ENCODE data around the gene COA7. TPM values are rescaled to one million over a fixed set of nuclear protein-coding genes. Genes with fewer than 3 reads are reported as not detected.
"Not testable (repeated sequence)": the region's sequence is repeated elsewhere in the genome, so short reads cannot be mapped to it uniquely, and the experiment has no call there.

COA7 gene
- polyA plus RNA-seq (ENCODE audit: insufficient read length in 10 of 10) = 10 to 100 TPM; 14.4 to 20.9 (median 17.2) TPM
- long read RNA-seq, donor 1, full-length matches to known transcripts = 6 of 6 reads
- long read RNA-seq, donor 1, partial matches to known transcripts = 0 of 6 reads
- long read RNA-seq, donor 1, other reads (novel, unspliced or antisense) = 0 of 6 reads
- long read RNA-seq, donor 2, full-length matches to known transcripts = 4 of 4 reads
- long read RNA-seq, donor 2, partial matches to known transcripts = 0 of 4 reads
- long read RNA-seq, donor 2, other reads (novel, unspliced or antisense) = 0 of 4 reads
- long read RNA-seq, donor 3 = 0 reads
- long read RNA-seq, donor 4, full-length matches to known transcripts = 5 of 10 reads
- long read RNA-seq, donor 4, partial matches to known transcripts = 5 of 10 reads
- long read RNA-seq, donor 4, other reads (novel, unspliced or antisense) = 0 of 10 reads
- long read RNA-seq, donor 5, full-length matches to known transcripts = 9 of 9 reads
- long read RNA-seq, donor 5, partial matches to known transcripts = 0 of 9 reads
- long read RNA-seq, donor 5, other reads (novel, unspliced or antisense) = 0 of 9 reads
- long read RNA-seq, donor 6, full-length matches to known transcripts = 8 of 8 reads
- long read RNA-seq, donor 6, partial matches to known transcripts = 0 of 8 reads
- long read RNA-seq, donor 6, other reads (novel, unspliced or antisense) = 0 of 8 reads
- long read RNA-seq, donor 7, full-length matches to known transcripts = 8 of 8 reads
- long read RNA-seq, donor 7, partial matches to known transcripts = 0 of 8 reads
- long read RNA-seq, donor 7, other reads (novel, unspliced or antisense) = 0 of 8 reads
- long read RNA-seq, donor 8, full-length matches to known transcripts = 6 of 6 reads
- long read RNA-seq, donor 8, partial matches to known transcripts = 0 of 6 reads
- long read RNA-seq, donor 8, other reads (novel, unspliced or antisense) = 0 of 6 reads
- long read RNA-seq, donor 9, full-length matches to known transcripts = 1 of 1 reads
- long read RNA-seq, donor 9, partial matches to known transcripts = 0 of 1 reads
- long read RNA-seq, donor 9, other reads (novel, unspliced or antisense) = 0 of 1 reads

- DNase-seq = peak; percentile 85 to 96 (median 90)
Observed at GRCh38 chr1:52697795-52698674, at the start of gene COA7. Gene COA7 (minus strand): TSS chr1:52698347. CDS start chr1:52698326, 21 bp downstream.

- no peak for DNase-seq
Observed at GRCh38 chr1:52747450-52747849, 49.3 kb upstream of the COA7 start.

DNA sequence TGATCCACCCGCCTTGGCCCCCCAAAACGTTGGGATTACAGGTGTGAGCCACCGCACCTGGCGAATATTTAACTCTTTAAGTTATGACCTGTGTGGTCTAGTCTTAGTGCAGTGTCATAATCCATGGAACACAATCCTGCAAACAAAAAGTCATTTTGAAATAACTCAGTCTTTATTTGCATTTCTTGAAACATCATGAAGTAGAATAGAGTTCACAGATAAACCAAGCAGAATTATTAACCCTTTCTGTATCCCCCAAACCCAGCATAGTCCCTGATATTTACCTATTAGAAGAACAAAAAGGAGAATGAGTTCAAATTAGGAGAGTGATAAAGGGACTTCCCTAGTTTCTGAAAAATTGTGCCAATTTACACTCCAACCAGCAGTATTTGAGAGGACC, 48.0 kb upstream of the COA7 start:
- no peak for DNase-seq

- no peak for DNase-seq
Observed at GRCh38 chr1:52741259-52741658, 43.1 kb upstream of the COA7 start.

- DNase-seq = no peak
Observed at GRCh38 chr1:52739699-52740467, 41.7 kb upstream of the COA7 start.

DNA sequence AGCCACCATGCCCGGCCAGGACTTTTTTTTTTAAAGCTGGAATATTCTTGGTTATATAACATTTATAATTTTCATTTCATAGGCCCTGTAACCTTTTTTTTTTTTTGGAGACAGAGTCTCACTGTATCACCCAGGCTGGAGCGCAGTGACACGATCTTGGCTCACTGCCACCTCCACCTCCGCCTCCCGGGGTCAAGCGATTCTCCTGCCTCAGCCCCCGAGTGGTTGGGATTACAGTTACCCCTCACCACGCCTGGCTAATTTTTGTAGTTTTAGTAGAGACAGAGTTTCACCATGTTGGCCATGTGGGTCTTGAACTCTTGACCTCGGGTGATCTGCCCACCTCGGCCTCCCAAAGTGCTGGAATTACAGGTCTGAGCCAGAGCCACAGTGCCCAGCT, 40.7 kb upstream of the COA7 start:
- DNase-seq = no peak

DNA sequence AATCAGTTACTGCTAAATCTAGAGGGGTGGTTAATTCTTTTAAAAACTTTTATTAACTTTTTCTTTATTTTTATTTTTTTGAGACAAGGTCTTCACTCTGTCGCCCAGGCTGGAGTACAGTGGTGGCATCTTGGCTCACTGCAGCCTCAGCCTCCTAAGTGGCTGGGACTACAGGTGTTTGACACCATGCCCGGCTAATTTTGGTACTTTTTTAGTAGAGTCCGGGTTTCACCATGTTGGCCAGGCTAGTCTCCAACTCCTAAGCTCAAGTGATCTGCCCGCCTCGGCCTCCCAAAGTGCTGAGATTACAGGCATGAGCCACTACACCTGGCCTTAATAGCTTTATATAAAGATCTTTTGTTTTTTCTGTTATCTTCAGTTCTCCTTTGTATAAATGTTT, 40.0 kb upstream of the COA7 start:
- no peak for DNase-seq

GRCh38 chr1:52735371-52735770, 37.2 kb upstream of the COA7 start:
- not testable (repeated sequence) for DNase-seq

DNA sequence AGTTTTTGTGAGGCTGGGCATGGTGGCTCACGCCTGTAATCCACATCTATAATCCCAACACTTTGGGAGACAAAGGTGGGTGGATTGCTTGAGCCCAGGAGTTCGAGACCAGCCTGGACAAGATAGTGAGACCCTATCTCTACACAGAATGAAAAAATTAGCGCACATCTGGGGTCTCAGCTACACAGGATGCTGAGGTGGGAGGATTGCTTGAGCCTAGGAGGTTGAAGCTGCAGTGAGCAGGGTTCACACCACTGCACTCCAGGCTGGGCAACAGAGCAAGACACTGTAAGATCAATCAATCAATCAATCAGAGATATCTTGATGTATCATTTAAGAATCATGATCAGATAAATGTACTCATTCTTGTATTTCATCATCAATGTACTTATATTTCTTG, 35.2 kb upstream of the COA7 start:
- no peak for DNase-seq

GRCh38 chr1:52727956-52728656, 30.0 kb upstream of the COA7 start:
- DNase-seq = no peak

GRCh38 chr1:52727114-52727586, 29.0 kb upstream of the COA7 start:
- DNase-seq = peak; percentile 23 to 64 (median 24)

- peak; percentile 87 to 96 (median 91) for DNase-seq
Observed at GRCh38 chr1:52726265-52727113, 28.3 kb upstream of the COA7 start, which contains the start of gene ZYG11B. Gene ZYG11B (plus strand): TSS chr1:52726453. CDS start chr1:52726654, 201 bp downstream.

DNA sequence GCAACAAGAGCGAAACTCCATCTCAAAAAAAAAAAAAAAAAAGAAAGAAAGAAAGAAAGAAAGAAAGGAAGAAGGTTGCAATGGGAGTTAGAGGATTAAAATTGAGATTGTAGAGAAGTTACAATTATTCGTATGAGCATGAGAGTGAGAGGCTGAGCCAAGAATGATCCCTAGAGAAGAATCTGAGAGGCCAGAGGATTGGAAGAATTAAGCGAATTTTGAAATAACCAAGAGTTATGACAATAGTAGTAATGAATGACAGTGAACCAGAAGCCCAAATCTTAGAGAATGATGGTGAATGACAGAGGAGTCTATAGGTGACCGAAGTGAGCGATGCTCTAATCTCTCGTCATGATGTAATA, 27.7 kb upstream of the COA7 start:
- DNase-seq = no peak

DNA sequence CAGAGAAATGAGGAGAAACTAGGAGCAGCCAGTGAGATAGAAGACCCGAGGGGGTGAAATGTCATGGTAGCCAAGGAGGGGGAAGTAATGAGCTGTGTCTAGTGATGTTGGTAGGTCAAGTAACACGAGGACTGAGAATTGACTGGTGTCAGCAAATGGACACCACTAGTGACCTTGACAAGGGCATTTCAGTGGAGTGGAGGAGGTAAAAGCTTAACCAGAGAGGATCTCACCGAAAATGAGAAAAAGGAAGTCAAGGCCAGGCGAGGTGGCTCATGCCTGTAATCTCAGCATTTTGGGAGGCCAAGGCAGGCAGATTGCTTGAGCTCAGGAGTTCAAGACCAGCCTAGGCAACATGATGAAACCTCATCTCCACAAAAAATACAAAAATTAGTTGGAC, 25.1 kb upstream of the COA7 start:
- no peak for DNase-seq

- not testable (repeated sequence) for DNase-seq
Observed at GRCh38 chr1:52715296-52715695, 17.1 kb upstream of the COA7 start.

DNA sequence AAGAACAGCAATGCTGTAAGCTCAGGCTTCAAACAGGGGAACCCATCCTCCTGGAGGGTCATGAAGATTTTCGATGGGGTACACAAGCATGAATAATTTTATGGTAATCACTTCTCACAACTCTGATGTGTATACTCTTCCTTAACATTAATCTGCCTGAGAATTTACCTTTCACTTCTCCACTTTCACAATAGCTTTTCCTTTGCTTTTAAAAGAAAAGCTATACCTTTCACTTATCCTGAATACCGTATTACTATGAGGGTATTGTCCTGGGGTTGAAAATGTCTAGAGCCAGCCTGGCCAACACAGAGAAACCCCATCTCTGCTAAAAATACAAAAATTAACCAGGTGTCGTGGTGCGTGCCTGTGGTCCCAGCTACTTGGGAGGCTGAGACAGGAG, 15.4 kb upstream of the COA7 start:
- DNase-seq = no peak

DNA sequence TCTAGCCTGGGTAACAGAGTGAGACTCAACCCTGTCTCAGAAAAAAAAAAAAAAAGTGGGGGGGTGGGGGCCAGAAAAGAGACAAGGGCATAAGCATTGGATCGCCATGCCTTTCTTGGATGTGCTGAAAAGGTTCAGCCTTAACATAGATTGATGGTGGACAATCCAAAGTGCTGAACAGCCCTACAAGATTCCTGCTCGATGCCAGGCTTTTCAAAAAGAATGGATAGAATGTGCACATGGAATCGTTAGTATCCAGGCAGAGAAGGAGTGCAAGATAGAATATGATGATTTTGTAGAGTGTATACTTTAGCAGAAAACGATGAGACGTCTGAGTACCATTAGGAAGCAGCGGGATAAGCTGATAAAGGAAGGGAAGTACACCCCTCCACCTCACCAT, 10.9 kb upstream of the COA7 start:
- no peak for DNase-seq

- DNase-seq = peak in 2 of 3 donors; percentile 11 to 44
Observed at GRCh38 chr1:52707927-52708655, 9.9 kb upstream of the COA7 start.

All from muscle of back (tissue), 13 donors.